Esophagus muscularis mucosa (tissue), 4 donors: ENCODE results near the gene TOR1AIP2. TPM values are rescaled to one million over a fixed set of nuclear protein-coding genes. Genes with fewer than 3 reads are reported as not detected.

Experiments used
- DNase-seq: peaks from one replicate; pipeline ENCODE4 v3.0.0-alpha.2; 2017; ENCODE audit errors: extremely low spot score
- H3K27ac ChIP-seq, 4 donors: fragments of 200-600 bp; sonication (generic); replicated peaks in 1 of 4; 1 replicate in 3 of 4; 2 replicates in 1 of 4; pipeline ENCODE4 v1.5.1; 2016 to 2019; ENCODE audit warnings: mild to moderate bottlenecking in 1 of 4
- H3K27me3 ChIP-seq, 4 donors: fragments of 200-600 bp; sonication (generic); one replicate each; pipeline versions ENCODE4 v1.5.1 to v1.6.0; 2016 to 2019
- H3K36me3 ChIP-seq, 4 donors: fragments of 200-600 bp; sonication (generic); one replicate each; pipeline ENCODE4 v1.5.1; 2016 to 2019
- H3K4me1 ChIP-seq, 4 donors: fragments of 200-600 bp; sonication (generic); one replicate each; pipeline ENCODE4 v1.5.1; 2016 to 2019
- H3K4me3 ChIP-seq, 4 donors: fragments of 200-600 bp; sonication (generic); 1 replicate in 2 of 4; 2 replicates in 2 of 4; pipeline ENCODE4 v1.5.1; 2016 to 2019; ENCODE audit warnings: mild to moderate bottlenecking in 4 of 4, moderate library complexity in 1 of 4
- H3K9me3 ChIP-seq, 4 donors: fragments of 200-600 bp; sonication (generic); 1 replicate in 3 of 4; 2 replicates in 1 of 4; pipeline ENCODE4 v1.5.1; 2016 to 2019
- CTCF ChIP-seq, 3 experiments: fragments of 200-600 bp in 2 of 3; fragments of 450-650 bp in 1 of 3; sonication (generic) in 2 of 3; IDR thresholded peaks; one replicate each; pipeline ENCODE4 v1.5.1; 2017 to 2019; ENCODE audit warnings: antibody characterized with exemption in 3 of 3, mild to moderate bottlenecking in 2 of 3, moderate library complexity in 1 of 3
- EP300 ChIP-seq: sonication (generic); formaldehyde crosslinking; IDR thresholded peaks from one replicate; pipeline ENCODE4 v1.6.1; 2017; ENCODE audit warnings: antibody characterized with exemption
- POLR2A ChIP-seq: fragments of 450-650 bp; IDR thresholded peaks from one replicate; pipeline ENCODE4 v1.6.1; 2017; ENCODE audit warnings: antibody characterized with exemption, moderate library complexity, mild to moderate bottlenecking, low read depth
- POLR2AphosphoS5 ChIP-seq, 2 donors: sonication (generic); formaldehyde crosslinking; IDR thresholded peaks; one replicate each; pipeline ENCODE4 v1.6.1; 2017; ENCODE audit warnings: antibody characterized with exemption in 2 of 2
- WGBS: methylation state at CpG from one replicate; pipeline ENCODE4 v1.1.5; 2018; 5-methylcytosine and 5-hydroxymethylcytosine counted together
- intact Hi-C: fragments of 100-400 bp; cut with DNase I; formaldehyde crosslinking; loops from one replicate; pipeline ENCODE4 v1.15.1; 2023
- total RNA-seq, 4 donors: library from RNA; depleted of rRNA; stranded (reverse); fragments of >200 nt; gene quantifications; one replicate each; pipeline versions ENCODE4 v1.1.0 to v1.2.1, GENCODE V29; 2016

The TOR1AIP2 gene
- total RNA-seq, 4 donors from 2014 or later: 42.8 to 71.1 (median 47.0) TPM

GRCh38 chr1:179824265-179824664 is 53.3 kb downstream of the TOR1AIP2 start:
- Histone ChIP-seq H3K9me3 (no peaks in the 10 kb centered on the region), H3K4me1 (peaks cover 0 to 5% (median 0%) of the 10 kb centered on the region in 4 donors), H3K27me3 (no peaks in the 10 kb centered on the region), H3K4me3 (no peak overlapping the region), H3K36me3 (no peaks in the 10 kb centered on the region), H3K27ac (no peak overlapping the region)
- TF ChIP-seq CTCF (IDR thresholded peaks at IDR 0.05): no peak
- TF ChIP-seq POLR2A: no peak
- TF ChIP-seq EP300: no peak
- no peak for TF ChIP-seq POLR2AphosphoS5 (IDR thresholded peaks at IDR 0.05)
- intact Hi-C loops: no loop called here
- DNase-seq: no peak
- 91% methylated on average over 6 of the region's 6 CpGs for WGBS

DNA sequence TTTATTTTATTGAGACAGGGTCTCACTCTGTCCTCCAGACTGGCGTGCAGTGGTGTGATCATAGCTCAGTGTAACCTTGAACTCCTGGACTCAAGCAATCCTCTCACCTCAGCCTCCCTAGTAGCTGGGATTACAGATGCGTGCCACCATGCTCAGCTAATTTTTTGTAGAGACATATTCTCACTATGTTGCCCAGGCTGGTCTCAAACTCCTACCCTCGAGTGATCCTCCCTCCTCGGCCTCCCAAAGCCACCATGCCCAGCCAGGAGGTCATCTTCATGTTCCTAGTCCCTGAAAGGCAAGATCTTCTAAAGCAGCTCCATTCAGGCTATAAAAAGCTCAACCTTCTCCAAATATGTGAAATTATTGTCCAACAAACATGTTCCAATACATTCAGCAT is 53.9 kb downstream of the TOR1AIP2 start:
- intact Hi-C loops: no loop called here
- H3K27me3 ChIP-seq: no peaks in the 10 kb centered on the region
- H3K27ac ChIP-seq: no peak overlapping the region
- TF ChIP-seq CTCF (IDR thresholded peaks at IDR 0.05) (no peak), POLR2A (no peak), POLR2AphosphoS5 (IDR thresholded peaks at IDR 0.05) (no peak), EP300 (no peak)
- WGBS: 95% methylated on average over 4 of the region's 4 CpGs
- DNase-seq: no peak
- no peaks in the 10 kb centered on the region for H3K36me3 ChIP-seq
- H3K9me3 ChIP-seq: no peaks in the 10 kb centered on the region
- no peak overlapping the region for H3K4me3 ChIP-seq
- H3K4me1 ChIP-seq: peaks cover 0 to 5% (median 2%) of the 10 kb centered on the region in 4 donors

DNA sequence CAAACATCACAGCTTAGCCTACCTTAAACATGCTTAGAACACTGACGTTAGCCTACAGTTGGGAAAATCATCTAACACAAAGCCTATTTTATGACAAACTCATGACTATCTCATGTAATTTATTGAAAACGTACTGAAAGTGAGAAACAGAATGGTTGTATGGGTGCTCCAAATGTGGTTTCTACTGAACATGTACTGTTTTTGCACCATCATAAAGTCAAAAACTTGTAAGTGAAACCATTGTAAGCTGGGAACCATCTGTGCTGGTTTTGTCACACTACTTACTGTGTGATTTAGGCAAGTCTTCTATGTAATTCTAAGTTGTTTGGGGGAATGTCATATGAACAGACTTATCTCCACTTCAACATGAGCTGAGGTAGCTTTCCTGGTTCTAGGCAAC is 55.5 kb downstream of the TOR1AIP2 start:
- Histone ChIP-seq H3K27ac (no peak overlapping the region), H3K4me3 (no peak overlapping the region), H3K9me3 (no peaks in the 10 kb centered on the region), H3K4me1 (peaks cover 0 to 17% (median 8%) of the 10 kb centered on the region in 4 donors), H3K27me3 (no peaks in the 10 kb centered on the region), H3K36me3 (no peaks in the 10 kb centered on the region)
- intact Hi-C loops: no loop called here
- DNase-seq: no peak
- TF ChIP-seq POLR2A: no peak
- TF ChIP-seq POLR2AphosphoS5 (IDR thresholded peaks at IDR 0.05): no peak
- TF ChIP-seq CTCF (IDR thresholded peaks at IDR 0.05): no peak
- no peak for TF ChIP-seq EP300
- 81% methylated on average over 2 of the region's 2 CpGs for WGBS

GRCh38 chr1:179821524-179821923 is 56.1 kb downstream of the TOR1AIP2 start:
- TF ChIP-seq EP300: no peak
- no peak for TF ChIP-seq CTCF (IDR thresholded peaks at IDR 0.05)
- no peak for TF ChIP-seq POLR2AphosphoS5 (IDR thresholded peaks at IDR 0.05)
- TF ChIP-seq POLR2A: no peak
- intact Hi-C loops: no loop called here
- DNase-seq: no peak
- peaks cover 0 to 23% (median 11%) of the 10 kb centered on the region in 4 donors for H3K4me1 ChIP-seq
- H3K36me3 ChIP-seq: no peaks in the 10 kb centered on the region
- 77% methylated on average over 8 of the region's 9 CpGs for WGBS
- no peak overlapping the region for H3K27ac ChIP-seq
- H3K9me3 ChIP-seq: no peaks in the 10 kb centered on the region
- no peak overlapping the region for H3K4me3 ChIP-seq
- no peaks in the 10 kb centered on the region for H3K27me3 ChIP-seq

- Histone ChIP-seq H3K36me3 (no peaks in the 10 kb centered on the region), H3K4me1 (peaks cover 6 to 31% (median 18%) of the 10 kb centered on the region in 4 donors), H3K27ac (no peak overlapping the region), H3K9me3 (no peaks in the 10 kb centered on the region), H3K4me3 (no peak overlapping the region), H3K27me3 (no peaks in the 10 kb centered on the region)
- no peak for DNase-seq
- 83% methylated on average over 9 of the region's 9 CpGs for WGBS
- intact Hi-C loops: no loop called here
- no peak for TF ChIP-seq POLR2A
- no peak for TF ChIP-seq POLR2AphosphoS5 (IDR thresholded peaks at IDR 0.05)
- no peak for TF ChIP-seq CTCF (IDR thresholded peaks at IDR 0.05)
- TF ChIP-seq EP300: no peak
Measured at GRCh38 chr1:179820226-179820970, 57.2 kb downstream of the TOR1AIP2 start.
